ENCODE data around the gene TLCD1.

Gene TLCD1, protein sequence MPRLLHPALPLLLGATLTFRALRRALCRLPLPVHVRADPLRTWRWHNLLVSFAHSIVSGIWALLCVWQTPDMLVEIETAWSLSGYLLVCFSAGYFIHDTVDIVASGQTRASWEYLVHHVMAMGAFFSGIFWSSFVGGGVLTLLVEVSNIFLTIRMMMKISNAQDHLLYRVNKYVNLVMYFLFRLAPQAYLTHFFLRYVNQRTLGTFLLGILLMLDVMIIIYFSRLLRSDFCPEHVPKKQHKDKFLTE

DNA sequence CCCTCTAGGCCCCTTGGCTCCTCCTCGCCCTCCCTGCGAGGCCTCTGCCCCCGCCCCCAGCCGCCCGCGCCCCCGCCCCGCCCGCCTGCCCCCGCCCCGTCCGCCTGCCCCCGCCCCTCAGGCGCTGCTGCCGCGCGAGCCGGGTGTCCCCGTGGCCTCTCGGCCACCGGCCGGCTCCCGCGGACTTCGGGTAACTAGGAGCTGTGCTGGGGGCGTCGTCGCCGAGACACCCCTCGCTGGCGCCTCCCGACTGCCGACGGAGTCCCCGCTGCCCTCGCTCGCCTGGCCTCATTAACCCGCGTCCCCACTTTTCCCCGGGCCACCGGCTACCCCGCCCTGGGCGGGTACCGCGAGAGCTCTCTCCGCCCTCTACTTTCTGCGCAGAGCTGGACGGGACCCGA lies at the start of gene TLCD1:
Gene TLCD1, minus strand, starts transcription at position 8 of the 401 bp plus-strand sequence. CDS start 136 bp downstream, outside the sequence.
- Histone ChIP-seq H3K4me1 (ENCODE audit: insufficient read depth, low read length) (peaks cover 18% of the 10 kb centered on the region), H3K27ac (ENCODE audit: low read depth, low read length) (peak within 1 kb of the TSS; percentile 61), H3K9ac (ENCODE audit: low read length) (no peak within 1 kb of the TSS), H3K27me3 (ENCODE audit: control insufficient read depth in 1 of 2, insufficient read depth in 2 of 2, low read length in 2 of 2) (peaks cover 0 to 6% of the 10 kb centered on the region in 2 donors), H3K9me3 (ENCODE audit: low read length) (no peaks in the 10 kb centered on the region), H3K4me3 (ENCODE audit: low read depth in 1 of 2, low read length in 2 of 2) (peak within 1 kb of the TSS; percentile 71 to 92), H3K36me3 (ENCODE audit: insufficient read depth, low read length) (peaks cover 37% of the 10 kb centered on the region)

DNA sequence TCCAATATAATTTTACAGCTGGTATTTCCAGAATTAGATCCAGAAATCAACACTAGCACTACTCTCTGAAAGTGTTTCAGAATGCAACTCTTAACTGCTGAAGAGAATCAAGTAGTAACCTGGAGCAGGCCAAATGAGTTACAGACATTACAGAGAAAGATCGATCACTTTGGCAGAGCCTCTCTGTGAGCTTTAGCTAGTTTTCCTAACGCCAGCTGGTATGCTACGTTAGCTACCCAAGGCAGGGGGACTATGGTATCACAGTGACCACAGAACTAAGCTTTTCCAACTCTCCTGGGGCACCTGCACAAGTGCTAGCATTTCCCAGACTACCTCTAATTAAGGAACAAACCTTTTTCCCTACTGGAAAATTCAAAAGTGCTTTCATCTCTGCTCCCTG lies 48.2 kb upstream of the TLCD1 start:
- H3K4me3 ChIP-seq (ENCODE audit: low read depth in 1 of 2, low read length in 2 of 2), result no peak overlapping the region
- no peak overlapping the region for H3K27ac ChIP-seq (ENCODE audit: low read depth, low read length)
- no peaks in the 10 kb centered on the region for H3K36me3 ChIP-seq (ENCODE audit: insufficient read depth, low read length)
- peaks cover 5% of the 10 kb centered on the region for H3K4me1 ChIP-seq (ENCODE audit: insufficient read depth, low read length)
- no peak overlapping the region for H3K9ac ChIP-seq (ENCODE audit: low read length)
- no peaks in the 10 kb centered on the region for H3K27me3 ChIP-seq (ENCODE audit: control insufficient read depth in 1 of 2, insufficient read depth in 2 of 2, low read length in 2 of 2)
- no peaks in the 10 kb centered on the region for H3K9me3 ChIP-seq (ENCODE audit: low read length)

DNA sequence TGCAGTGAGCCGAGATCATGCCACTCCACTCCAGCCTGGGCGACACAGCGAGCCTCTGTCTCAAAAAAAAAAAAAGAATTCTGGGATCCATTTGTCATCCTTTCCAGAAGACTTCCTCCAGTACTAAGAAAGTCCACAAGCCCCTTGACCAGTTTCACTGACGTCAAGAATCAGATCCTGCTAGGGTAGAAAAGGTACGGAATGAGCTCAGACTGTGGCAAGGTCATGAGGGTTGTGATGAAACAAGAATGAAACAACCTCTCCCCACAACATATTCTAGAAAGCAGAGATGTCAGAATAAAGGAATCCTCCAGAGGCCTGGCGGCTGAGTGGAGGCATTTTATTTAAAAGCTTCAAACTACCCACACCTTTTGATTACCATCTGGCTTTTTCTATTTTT lies 47.7 kb upstream of the TLCD1 start:
- Histone ChIP-seq H3K36me3 (ENCODE audit: insufficient read depth, low read length) (no peaks in the 10 kb centered on the region), H3K4me3 (ENCODE audit: low read depth in 1 of 2, low read length in 2 of 2) (no peak overlapping the region), H3K9ac (ENCODE audit: low read length) (no peak overlapping the region), H3K4me1 (ENCODE audit: insufficient read depth, low read length) (peaks cover 5% of the 10 kb centered on the region), H3K27ac (ENCODE audit: low read depth, low read length) (no peak overlapping the region), H3K9me3 (ENCODE audit: low read length) (no peaks in the 10 kb centered on the region), H3K27me3 (ENCODE audit: control insufficient read depth in 1 of 2, insufficient read depth in 2 of 2, low read length in 2 of 2) (no peaks in the 10 kb centered on the region)

DNA sequence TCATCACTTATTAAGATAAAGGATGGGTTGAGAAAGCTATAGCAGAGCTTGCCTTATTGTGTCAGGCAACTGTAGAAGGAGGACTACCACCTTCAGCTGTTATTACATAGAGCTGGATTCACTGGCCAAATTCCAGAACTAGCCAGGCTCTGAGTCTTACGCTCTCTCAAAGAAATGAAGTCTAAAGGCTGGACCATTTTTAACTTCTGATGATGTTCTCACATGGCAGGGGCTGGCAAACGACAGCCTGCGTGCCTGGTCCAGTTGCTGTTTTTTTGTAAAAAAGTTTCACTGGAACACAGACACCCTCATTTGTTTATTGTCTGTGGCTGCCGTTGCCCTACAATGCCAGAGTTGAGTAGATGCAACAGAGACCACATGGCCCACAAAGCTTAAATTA lies 39.0 kb upstream of the TLCD1 start:
- Histone ChIP-seq H3K36me3 (ENCODE audit: insufficient read depth, low read length) (peaks cover 10% of the 10 kb centered on the region), H3K4me3 (ENCODE audit: low read depth in 1 of 2, low read length in 2 of 2) (no peak overlapping the region), H3K27me3 (ENCODE audit: control insufficient read depth in 1 of 2, insufficient read depth in 2 of 2, low read length in 2 of 2) (no peaks in the 10 kb centered on the region), H3K4me1 (ENCODE audit: insufficient read depth, low read length) (peaks cover 6% of the 10 kb centered on the region), H3K9ac (ENCODE audit: low read length) (no peak overlapping the region), H3K9me3 (ENCODE audit: low read length) (no peaks in the 10 kb centered on the region), H3K27ac (ENCODE audit: low read depth, low read length) (no peak overlapping the region)

DNA sequence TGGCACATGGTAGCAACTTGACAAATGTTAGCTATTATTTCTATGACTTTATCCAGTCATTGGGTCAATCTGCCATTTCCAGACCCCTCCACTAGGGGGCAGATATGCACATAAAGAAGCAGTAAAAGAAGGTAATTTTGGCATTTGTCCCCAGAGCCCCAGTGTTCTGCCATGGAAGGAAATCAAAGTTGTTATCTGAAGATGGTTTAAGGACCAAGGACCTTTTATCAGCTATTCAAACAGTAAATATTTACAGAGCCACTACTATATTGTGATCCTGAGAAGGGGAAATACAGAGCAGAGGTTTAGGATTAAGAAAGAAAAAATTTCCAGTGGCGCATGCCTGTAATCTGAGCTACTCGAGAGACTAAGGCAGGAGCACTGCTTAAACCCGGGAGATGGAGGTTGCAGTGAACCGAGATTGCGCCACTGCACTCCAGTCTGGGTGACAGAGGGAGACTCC lies 37.8 kb upstream of the TLCD1 start:
- H3K27ac ChIP-seq (ENCODE audit: low read depth, low read length), result no peak overlapping the region
- no peaks in the 10 kb centered on the region for H3K9me3 ChIP-seq (ENCODE audit: low read length)
- H3K4me3 ChIP-seq (ENCODE audit: low read depth in 1 of 2, low read length in 2 of 2), result no peak overlapping the region
- H3K4me1 ChIP-seq (ENCODE audit: insufficient read depth, low read length), result peaks cover 6% of the 10 kb centered on the region
- peaks cover 15% of the 10 kb centered on the region for H3K36me3 ChIP-seq (ENCODE audit: insufficient read depth, low read length)
- H3K9ac ChIP-seq (ENCODE audit: low read length), result no peak overlapping the region
- H3K27me3 ChIP-seq (ENCODE audit: control insufficient read depth in 1 of 2, insufficient read depth in 2 of 2, low read length in 2 of 2), result no peaks in the 10 kb centered on the region

DNA sequence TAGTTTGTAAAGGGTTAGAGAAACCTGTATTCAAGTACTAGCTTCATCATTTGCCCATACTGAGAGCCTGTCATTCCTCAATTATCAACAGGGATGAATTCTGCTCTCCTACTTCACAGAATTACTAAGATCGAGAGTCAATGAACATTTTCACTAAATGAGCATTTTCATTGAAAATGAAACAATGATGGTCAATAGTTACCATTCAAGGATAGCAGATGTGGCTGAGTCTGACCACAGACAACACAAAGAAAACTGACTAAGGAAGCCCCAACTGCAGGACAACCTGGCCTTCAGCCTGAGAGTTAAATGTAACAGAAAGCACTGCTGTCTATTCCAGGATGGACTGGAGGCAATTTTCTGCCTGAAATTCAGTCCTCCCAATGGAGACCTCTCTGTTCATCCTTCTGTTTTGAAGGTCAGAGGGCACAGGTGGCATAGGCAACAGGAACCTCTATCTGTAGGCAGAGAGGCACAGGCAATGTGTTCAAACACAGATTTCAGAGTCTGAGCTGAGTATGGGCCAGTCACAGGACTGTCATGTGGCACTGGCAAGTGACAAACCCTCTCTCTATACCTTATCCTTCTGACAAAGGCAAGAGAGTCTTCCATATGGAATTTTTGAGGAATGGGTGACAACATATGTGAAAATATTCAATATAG lies 37.2 kb upstream of the TLCD1 start:
- no peak overlapping the region for H3K4me3 ChIP-seq (ENCODE audit: low read depth in 1 of 2, low read length in 2 of 2)
- peaks cover 20% of the 10 kb centered on the region for H3K36me3 ChIP-seq (ENCODE audit: insufficient read depth, low read length)
- no peak overlapping the region for H3K27ac ChIP-seq (ENCODE audit: low read depth, low read length)
- H3K27me3 ChIP-seq (ENCODE audit: control insufficient read depth in 1 of 2, insufficient read depth in 2 of 2, low read length in 2 of 2), result no peaks in the 10 kb centered on the region
- no peak overlapping the region for H3K9ac ChIP-seq (ENCODE audit: low read length)
- H3K9me3 ChIP-seq (ENCODE audit: low read length), result no peaks in the 10 kb centered on the region
- peaks cover 6% of the 10 kb centered on the region for H3K4me1 ChIP-seq (ENCODE audit: insufficient read depth, low read length)

DNA sequence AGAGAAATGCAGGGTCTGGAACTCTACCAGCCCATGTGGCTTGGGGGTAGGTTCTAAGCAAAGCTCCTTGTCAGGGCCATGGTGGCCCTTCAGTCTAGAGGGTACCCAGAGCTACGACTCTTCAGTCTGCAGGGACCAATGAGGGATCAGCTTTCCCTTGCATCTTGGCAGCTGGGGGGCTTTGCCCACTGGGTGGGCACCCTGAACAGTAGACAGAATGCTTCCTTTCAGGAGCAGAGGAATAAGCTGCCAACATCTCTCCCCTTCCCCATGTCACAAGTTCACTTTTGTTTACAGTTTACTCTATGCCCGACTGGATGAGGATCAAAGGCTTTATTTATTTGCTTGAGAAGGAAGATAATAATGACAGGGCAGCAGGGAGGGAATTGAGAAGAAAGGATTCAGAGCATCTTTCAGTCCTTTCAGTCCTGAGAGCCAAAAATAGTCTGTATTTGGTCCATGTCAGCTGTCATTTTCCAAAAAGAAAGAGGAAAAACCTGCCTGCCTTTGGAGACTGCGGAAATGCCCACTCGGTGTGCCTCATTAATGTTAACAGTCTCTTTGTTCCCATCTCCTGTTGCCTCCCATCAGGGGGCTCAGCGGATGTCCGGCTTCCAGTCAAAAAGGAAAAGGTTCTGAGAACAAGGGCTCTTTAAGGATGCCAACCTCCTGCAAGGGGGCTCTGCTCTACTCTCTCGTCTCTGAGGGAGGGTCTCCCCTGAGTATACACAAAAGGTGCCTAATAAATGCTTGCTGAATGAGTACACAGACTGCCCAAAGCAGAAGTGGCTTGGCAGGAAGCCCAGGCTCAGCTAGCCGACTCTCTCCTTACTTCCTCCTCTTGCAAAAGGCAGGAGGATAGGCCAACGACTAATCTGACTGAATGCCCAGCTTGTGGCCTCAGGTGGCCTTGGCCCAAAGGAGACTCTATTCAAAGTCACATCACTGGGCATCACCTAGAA lies 34.8 kb upstream of the TLCD1 start:
- no peak overlapping the region for H3K4me3 ChIP-seq (ENCODE audit: low read depth in 1 of 2, low read length in 2 of 2)
- peaks cover 6% of the 10 kb centered on the region for H3K4me1 ChIP-seq (ENCODE audit: insufficient read depth, low read length)
- H3K27ac ChIP-seq (ENCODE audit: low read depth, low read length), result no peak overlapping the region
- H3K36me3 ChIP-seq (ENCODE audit: insufficient read depth, low read length), result peaks cover 17% of the 10 kb centered on the region
- H3K27me3 ChIP-seq (ENCODE audit: control insufficient read depth in 1 of 2, insufficient read depth in 2 of 2, low read length in 2 of 2), result no peaks in the 10 kb centered on the region
- no peaks in the 10 kb centered on the region for H3K9me3 ChIP-seq (ENCODE audit: low read length)
- no peak overlapping the region for H3K9ac ChIP-seq (ENCODE audit: low read length)

DNA sequence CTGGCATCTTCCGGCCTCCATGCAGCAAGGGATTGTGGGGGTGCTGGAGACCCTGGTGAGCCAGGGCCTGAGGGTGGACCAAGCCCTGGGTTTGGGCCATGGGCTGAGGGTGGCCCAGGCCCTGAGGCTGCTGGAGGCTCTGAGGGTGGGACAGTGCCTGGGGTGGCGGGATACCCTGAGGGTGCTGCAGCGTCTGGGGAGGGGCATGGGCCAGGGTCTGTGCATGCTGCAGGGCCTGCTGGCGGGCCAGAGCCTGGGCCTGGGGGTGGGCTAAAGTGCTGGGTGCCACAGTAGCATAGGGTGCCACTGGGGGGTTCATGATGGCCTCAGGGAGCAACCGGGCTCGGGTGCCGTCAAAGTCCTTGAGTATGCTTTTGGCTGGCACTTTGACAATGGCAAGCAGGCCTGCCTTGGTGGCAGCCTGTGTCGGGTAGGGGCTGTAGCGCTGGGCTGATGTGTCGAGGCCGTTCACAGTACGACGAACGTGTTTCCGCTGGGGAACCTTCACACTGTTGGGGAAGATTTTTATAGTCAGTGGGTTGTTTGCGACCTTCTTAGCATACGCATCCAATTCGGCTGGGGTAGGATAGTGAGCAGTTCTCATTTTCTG lies 33.3 kb upstream of the TLCD1 start:
- no peak overlapping the region for H3K27ac ChIP-seq (ENCODE audit: low read depth, low read length)
- H3K9me3 ChIP-seq (ENCODE audit: low read length), result no peaks in the 10 kb centered on the region
- no peaks in the 10 kb centered on the region for H3K27me3 ChIP-seq (ENCODE audit: control insufficient read depth in 1 of 2, insufficient read depth in 2 of 2, low read length in 2 of 2)
- H3K4me1 ChIP-seq (ENCODE audit: insufficient read depth, low read length), result peaks cover 6% of the 10 kb centered on the region
- peaks cover 11% of the 10 kb centered on the region for H3K36me3 ChIP-seq (ENCODE audit: insufficient read depth, low read length)
- H3K4me3 ChIP-seq (ENCODE audit: low read depth in 1 of 2, low read length in 2 of 2), result no peak overlapping the region
- H3K9ac ChIP-seq (ENCODE audit: low read length), result no peak overlapping the region

DNA sequence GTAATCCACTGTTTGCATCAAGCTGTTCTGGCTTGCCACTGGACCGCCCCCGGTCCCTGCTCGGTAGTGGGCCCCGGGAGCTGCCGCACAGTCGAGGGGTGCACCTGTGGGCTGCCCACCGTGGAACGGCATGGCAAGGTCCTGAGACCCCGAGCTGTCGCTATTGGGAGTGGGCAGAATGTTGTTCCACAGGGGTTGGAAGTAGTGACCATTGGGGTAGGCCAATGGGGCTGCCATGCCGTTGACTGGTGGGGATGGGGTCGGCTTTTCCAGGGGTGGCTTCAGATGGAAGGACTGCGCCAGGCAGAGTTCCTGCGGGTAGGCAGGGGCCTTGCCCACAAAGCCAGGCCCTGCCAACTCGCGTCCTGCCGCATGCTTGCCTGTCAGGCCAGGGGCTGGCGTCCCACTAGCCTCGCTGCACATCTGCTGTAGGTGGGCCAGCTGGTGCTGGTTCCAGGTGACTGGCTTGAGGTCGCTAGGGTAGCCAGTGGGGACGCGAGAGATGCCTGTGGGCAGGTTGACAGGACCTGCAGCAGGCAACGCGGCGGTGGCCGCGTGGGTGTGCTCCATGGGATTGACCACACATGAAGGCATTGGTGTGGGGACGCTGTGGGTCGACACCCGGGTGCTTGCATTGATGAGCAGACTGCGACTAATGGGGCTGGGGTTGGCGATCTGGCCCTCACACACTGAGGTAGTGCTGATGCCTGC lies 32.5 kb upstream of the TLCD1 start:
- no peaks in the 10 kb centered on the region for H3K27me3 ChIP-seq (ENCODE audit: control insufficient read depth in 1 of 2, insufficient read depth in 2 of 2, low read length in 2 of 2)

DNA sequence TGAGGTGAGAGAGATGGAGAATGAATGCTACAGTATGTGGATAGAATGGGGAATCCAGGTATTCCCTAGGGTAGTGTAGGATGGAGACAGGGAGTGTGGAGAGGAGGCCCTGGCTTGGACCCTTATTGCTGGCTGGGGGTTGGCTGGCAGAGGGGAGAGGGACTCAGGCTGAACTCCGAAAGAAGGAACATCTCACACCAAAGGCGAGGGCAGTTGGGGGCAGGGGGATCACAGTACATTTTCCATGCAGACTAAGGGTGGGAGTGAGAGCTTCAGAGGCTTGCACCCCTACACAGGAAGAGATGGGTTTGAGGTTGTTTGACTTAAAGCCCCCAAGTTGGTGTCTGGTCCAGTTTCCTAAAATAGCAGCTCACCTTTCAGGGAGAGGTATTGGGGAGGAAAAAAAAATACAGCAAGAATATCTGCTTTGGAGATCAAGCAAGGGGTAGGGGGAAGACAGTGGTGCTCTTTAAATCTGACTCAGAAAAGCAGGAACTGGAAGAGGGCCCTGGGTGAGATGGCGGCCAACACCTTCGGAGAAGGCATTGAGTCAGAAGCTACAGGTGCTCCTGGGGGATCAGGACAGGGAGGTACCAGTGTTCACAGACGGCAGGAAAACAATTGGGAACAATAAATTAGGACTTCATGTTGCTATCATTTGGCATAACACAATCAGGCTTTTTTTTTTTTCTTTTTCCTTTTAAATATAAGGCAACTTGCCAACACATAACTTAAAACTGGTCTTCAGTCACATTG lies 30.2 kb upstream of the TLCD1 start:
- Histone ChIP-seq H3K36me3 (ENCODE audit: insufficient read depth, low read length) (peaks cover 11% of the 10 kb centered on the region), H3K9me3 (ENCODE audit: low read length) (no peaks in the 10 kb centered on the region), H3K4me1 (ENCODE audit: insufficient read depth, low read length) (no peaks in the 10 kb centered on the region), H3K27ac (ENCODE audit: low read depth, low read length) (no peak overlapping the region), H3K4me3 (ENCODE audit: low read depth in 1 of 2, low read length in 2 of 2) (no peak overlapping the region), H3K27me3 (ENCODE audit: control insufficient read depth in 1 of 2, insufficient read depth in 2 of 2, low read length in 2 of 2) (no peaks in the 10 kb centered on the region), H3K9ac (ENCODE audit: low read length) (no peak overlapping the region)

More for the DNA sequence above, 32.5 kb upstream of the TLCD1 start:
- Histone ChIP-seq H3K4me3 (ENCODE audit: low read depth in 1 of 2, low read length in 2 of 2) (no peak overlapping the region), H3K36me3 (ENCODE audit: insufficient read depth, low read length) (peaks cover 11% of the 10 kb centered on the region), H3K9me3 (ENCODE audit: low read length) (no peaks in the 10 kb centered on the region), H3K4me1 (ENCODE audit: insufficient read depth, low read length) (peaks cover 2% of the 10 kb centered on the region), H3K9ac (ENCODE audit: low read length) (no peak overlapping the region), H3K27ac (ENCODE audit: low read depth, low read length) (no peak overlapping the region)
